IMR-90 (cell line): ENCODE data around the gene DOK3. TPM values are rescaled to one million over a fixed set of nuclear protein-coding genes. Genes with fewer than 3 reads are reported as not detected.

ENCODE experiments used
- ATAC-seq: fragments of 200-7000 bp; cut with Tn5 transposase; 2 replicates; pipeline ENCODE4 v1.9.1; 2020; ENCODE audit warnings: low read depth, mild to moderate bottlenecking, moderate library complexity
- BruUV-seq: library from RNA; stranded (reverse); fragments of 400-500 nt; replicated peaks from 2 replicates; lab custom pipeline; 2021; lab: Mats Ljungman, UMichigan
- CTCF ChIA-PET: fragments of 300-600 bp; formaldehyde crosslinking; extraction: SDS; loops from one replicate; lab custom pipeline; 2021; ENCODE audit warnings: antibody characterized with exemption; lab: Yijun Ruan, JAX
- POLR2A ChIA-PET: fragments of 300-600 bp; sonication (Branson Sonifier 250); formaldehyde crosslinking; loops from one replicate; lab custom pipeline; 2022; ENCODE audit warnings: antibody characterized with exemption; ENCODE audit not compliant: unreplicated experiment; lab: Charles Lee
- DNase-seq: peaks from one replicate; pipeline ENCODE4 v3.0.0; 2013
- H2AFZ ChIP-seq: replicated peaks from 2 replicates; pipeline ENCODE3; 2013; ENCODE audit warnings: low read length, mild to moderate bottlenecking; ENCODE audit not compliant: poor library complexity
- H2AK5ac ChIP-seq: 2 replicates; pipeline ENCODE4 v1.6.1; 2013; ENCODE audit warnings: low read depth, low read length, inconsistent platforms
- H2AK9ac ChIP-seq: replicated peaks from 2 replicates; pipeline ENCODE3; 2013; ENCODE audit warnings: mild to moderate bottlenecking, low read depth, low read length, moderate library complexity; ENCODE audit not compliant: poor library complexity
- H2BK120ac ChIP-seq: 2 replicates; pipeline ENCODE4 v1.6.1; 2013; ENCODE audit warnings: low read depth, low read length, inconsistent platforms
- H2BK15ac ChIP-seq: 3 replicates; pipeline ENCODE4 v1.6.1; 2013; ENCODE audit warnings: low read depth, low read length, inconsistent platforms
- H2BK20ac ChIP-seq: 2 replicates; pipeline ENCODE4 v1.6.1; 2013; ENCODE audit warnings: low read depth, mild to moderate bottlenecking, inconsistent platforms, low read length, moderate library complexity
- H2BK5ac ChIP-seq: 2 replicates; pipeline ENCODE4 v1.6.1; 2013; ENCODE audit warnings: mild to moderate bottlenecking, low read depth, low read length, inconsistent platforms; ENCODE audit not compliant: poor library complexity, severe bottlenecking
- H3K14ac ChIP-seq: replicated peaks from 2 replicates; pipeline ENCODE4 v1.6.1; 2013; ENCODE audit warnings: low read depth, low read length, inconsistent platforms
- H3K18ac ChIP-seq: 2 replicates; pipeline ENCODE4 v1.6.1; 2013; ENCODE audit warnings: low read depth, low read length, control low read depth
- H3K23ac ChIP-seq: 2 replicates; pipeline ENCODE4 v1.6.1; 2013; ENCODE audit warnings: low read depth, low read length, inconsistent platforms
- H3K27ac ChIP-seq: 2 replicates; pipeline ENCODE4 v1.5.1; 2013; ENCODE audit warnings: mild to moderate bottlenecking, control low read depth, low read length; ENCODE audit not compliant: insufficient read depth
- H3K27me3 ChIP-seq: 2 replicates; pipeline ENCODE4 v1.6.1; 2013; ENCODE audit warnings: low read length; ENCODE audit not compliant: control insufficient read depth, insufficient read depth
- H3K36me3 ChIP-seq: 2 replicates; pipeline ENCODE4 v1.6.1; 2013; ENCODE audit warnings: low read length, mixed read lengths; ENCODE audit not compliant: control insufficient read depth, insufficient read depth
- H3K4ac ChIP-seq: 2 replicates; pipeline ENCODE4 v1.6.1; 2013; ENCODE audit warnings: low read depth, low read length, inconsistent platforms
- H3K4me1 ChIP-seq: 2 replicates; pipeline ENCODE4 v1.6.1; 2013; ENCODE audit warnings: low read length, mixed read lengths; ENCODE audit not compliant: control insufficient read depth, insufficient read depth
- H3K4me2 ChIP-seq: 2 replicates; pipeline ENCODE4 v1.6.1; 2013; ENCODE audit warnings: low read depth, mild to moderate bottlenecking, control low read depth, low read length, moderate library complexity
- H3K4me3 ChIP-seq: 2 replicates; pipeline ENCODE4 v1.5.1; 2013; ENCODE audit warnings: low read depth, mild to moderate bottlenecking, control low read depth, low read length, moderate library complexity; ENCODE audit not compliant: insufficient read depth
- H3K56ac ChIP-seq: 2 replicates; pipeline ENCODE4 v1.6.1; 2013; ENCODE audit warnings: low read length, inconsistent platforms; ENCODE audit not compliant: insufficient read depth; ENCODE audit errors: extremely low read depth
- H3K79me1 ChIP-seq, 2 experiments: 2 replicates each; pipeline ENCODE4 v1.6.1; 2013; ENCODE audit warnings: low read length in 2 of 2, inconsistent platforms in 1 of 2, low read depth in 1 of 2
- H3K9ac ChIP-seq: 2 replicates; pipeline ENCODE4 v1.6.1; 2013; ENCODE audit warnings: low read depth, low read length, control low read depth
- H3K9me1 ChIP-seq: 2 replicates; pipeline ENCODE4 v1.6.1; 2013; ENCODE audit warnings: low read length, inconsistent platforms; ENCODE audit not compliant: insufficient read depth
- H3K9me3 ChIP-seq: 2 replicates; pipeline ENCODE4 v1.6.1; 2013; ENCODE audit warnings: low read length; ENCODE audit not compliant: control insufficient read depth, insufficient read depth
- H4K20me1 ChIP-seq: 2 replicates; pipeline ENCODE4 v1.6.1; 2013; ENCODE audit warnings: low read length, inconsistent platforms; ENCODE audit not compliant: insufficient read depth
- H4K5ac ChIP-seq: 2 replicates; pipeline ENCODE4 v1.6.1; 2013; ENCODE audit warnings: mild to moderate bottlenecking, low read depth, low read length, control low read depth
- H4K8ac ChIP-seq, 2 experiments: 2 replicates each; pipeline ENCODE4 v1.6.1; 2013; ENCODE audit warnings: low read depth in 2 of 2, low read length in 2 of 2, control low read depth in 1 of 2, inconsistent platforms in 1 of 2
- H4K91ac ChIP-seq: 2 replicates; pipeline ENCODE4 v1.6.1; 2013; ENCODE audit warnings: low read depth, low read length, inconsistent platforms; ENCODE audit not compliant: insufficient read depth
- CTCF ChIP-seq: conservative IDR thresholded peaks from 2 replicates; pipeline ENCODE4 v1.5.1; 2012; ENCODE audit warnings: mild to moderate bottlenecking, low read depth, low read length, improper control_type of control experiment
- MAZ ChIP-seq: IDR thresholded peaks from 2 replicates; pipeline ENCODE4 v1.6.1; 2012; ENCODE audit warnings: low read depth, mild to moderate bottlenecking, low read length, improper control_type of control experiment, moderate library complexity, borderline replicate concordance
- NFE2L2 ChIP-seq: fragments of 150-350 bp; IDR thresholded peaks from 2 replicates; pipeline ENCODE4 v1.6.1; 2016; ENCODE audit warnings: low read depth, mild to moderate bottlenecking, low read length
- POLR2A ChIP-seq: IDR thresholded peaks from 2 replicates; pipeline ENCODE4 v1.6.1; 2012; ENCODE audit warnings: mild to moderate bottlenecking, low read depth, low read length
- RAD21 ChIP-seq: IDR thresholded peaks from 2 replicates; pipeline ENCODE4 v1.6.1; 2012; ENCODE audit warnings: low read length, improper control_type of control experiment
- SMC3 ChIP-seq: fragments of 150-350 bp; IDR thresholded peaks from 2 replicates; pipeline ENCODE4 v1.6.1; 2016; ENCODE audit warnings: low read depth, mild to moderate bottlenecking, antibody characterized with exemption, low read length, moderate library complexity
- WGBS, 2 experiments: methylation state at CpG; one replicate each; pipeline versions ENCODE4 v1.1.5 to v1.1.7; 2013; ENCODE audit warnings: missing lambda C conversion rate in 2 of 2; ENCODE audit not compliant: insufficient read length in 1 of 2; ENCODE audit errors: extremely low coverage in 2 of 2; 5-methylcytosine and 5-hydroxymethylcytosine counted together
- dilution Hi-C: fragments of 300-500 bp; cut with HindIII; formaldehyde crosslinking; loops from one replicate; pipeline ENCODE4 v1.14.3; 2018; ENCODE audit warnings: low sequenced_read_pairs; ENCODE audit not compliant: unreplicated experiment
- in situ Hi-C: fragments of 300-500 bp; cut with MboI; formaldehyde crosslinking; loops from 3 replicates; pipeline ENCODE4 v1.14.3; 2019; ENCODE audit warnings: low sequenced_read_pairs, inconsistent platforms, mixed read lengths
- intact Hi-C: fragments of 100-400 bp; cut with micrococcal nuclease; formaldehyde crosslinking; loops from 2 replicates; pipeline ENCODE4 v1.10.0; 2022
- polyA plus RNA-seq, 3 experiments: library from polyadenylated mRNA; depleted of rRNA; stranded (reverse); fragments of >200 nt; gene quantifications; 2 replicates each; pipeline ENCODE4 v1.2.3, GENCODE V29; 2012; ENCODE audit warnings: low replicate concordance in 1 of 3
- total RNA-seq: library from RNA; depleted of rRNA; stranded (reverse); fragments of >200 nt; gene quantifications from 2 replicates; pipeline ENCODE4 v1.2.3, GENCODE V29; 2012

DOK3 gene
- total and polyA plus RNA-seq, 2 of the 4 experiments (the other 2 are of a cell fraction), result 0.54 to 3.9 TPM

GRCh38 chr5:177491429-177491945 is 18.1 kb downstream of the DOK3 start:
- TF ChIP-seq POLR2A (no peak), RAD21 (peak; percentile 55), MAZ (peak; percentile 78), SMC3 (peak; percentile 58), CTCF (peak; percentile 84), NFE2L2 (no peak)
- no peak overlapping the region for H4K5ac ChIP-seq
- in situ Hi-C loops (no loop called here), intact Hi-C loops (no loop called here), dilution Hi-C loops (no loop called here)
- peaks cover 37 to 82% of the 10 kb centered on the region in 2 experiments for H3K79me1 ChIP-seq
- no peaks in the 10 kb centered on the region for H3K9me3 ChIP-seq
- peaks cover 9% of the 10 kb centered on the region for H3K9me1 ChIP-seq
- H2AK9ac ChIP-seq, result peak overlapping the region; percentile 82
- no peak overlapping the region for H3K23ac ChIP-seq
- H3K4me1 ChIP-seq, result peaks cover 25% of the 10 kb centered on the region
- BruUV-seq, result no TSS peak
- H3K56ac ChIP-seq, result no peak overlapping the region
- ChIA-PET POLR2A (interaction anchor here (0.6 kb wide), 1 partner anchor 39 kb away, joined by 3 read pairs; no protein-coding TSS in a partner anchor), CTCF (no interaction called here)
- H2AK5ac ChIP-seq, result no peak overlapping the region
- no peak overlapping the region for H2BK20ac ChIP-seq
- H2BK15ac ChIP-seq, result no peak overlapping the region
- no peaks in the 10 kb centered on the region for H3K27me3 ChIP-seq
- H3K14ac ChIP-seq, result no peak overlapping the region
- no peak overlapping the region for H2BK5ac ChIP-seq
- H3K9ac ChIP-seq, result no peak overlapping the region
- peaks cover 81% of the 10 kb centered on the region for H3K36me3 ChIP-seq
- ATAC-seq, result peak; percentile 2; the same call in 1 of the 2 replicates
- H3K4me3 ChIP-seq, result no peak overlapping the region
- no peak overlapping the region for H3K4me2 ChIP-seq
- H2AFZ ChIP-seq, result no peak overlapping the region
- no peak overlapping the region for H3K4ac ChIP-seq
- peaks cover 95% of the 10 kb centered on the region for H4K20me1 ChIP-seq
- 77% methylated on average over 13 of the region's 43 CpGs; no CpG with 5 or more reads in 1 of the 2 experiments for WGBS, 2 experiments
- no peak overlapping the region for H4K91ac ChIP-seq
- no peak for DNase-seq
- H3K27ac ChIP-seq, result no peak overlapping the region
- no peak overlapping the region for H3K18ac ChIP-seq
- no peak overlapping the region for H2BK120ac ChIP-seq
- H4K8ac ChIP-seq, result no peak overlapping the region
